ENCODE data around the gene IGFL2. TPM values are rescaled to one million over a fixed set of nuclear protein-coding genes. Genes with fewer than 3 reads are reported as not detected.
"Not testable (repeated sequence)": the region's sequence is repeated elsewhere in the genome, so short reads cannot be mapped to it uniquely, and the experiment has no call there.

Gene IGFL2
- total RNA-seq (2021) (1.0 TPM in 1 of 2 replicates, not detected in the other), Bru-seq, nascent RNA (percentile 22 among the genes with signal in this experiment), BruChase-seq, experiment 1, labeled RNA remaining after a 2-hour chase (percentile 33 among the genes with signal in this experiment), BruChase-seq, experiment 2, labeled RNA remaining after a 6-hour chase (percentile 59 among the genes with signal in this experiment)
- long read RNA-seq: 0 reads

GRCh38 chr19:46147791-46148288, at the start of gene IGFL2:
Gene IGFL2 (plus strand): TSS chr19:46148238. CDS start chr19:46148279, 41 bp downstream.
- Histone ChIP-seq H3K4me3 (no peak within 1 kb of the TSS), H2AFZ (no peak within 1 kb of the TSS), H3K9me2 (ENCODE audit: insufficient read depth) (no peaks in the 10 kb centered on the region), H3K36me3 (ENCODE audit: low read depth) (no peaks in the 10 kb centered on the region), H3K79me2 (ENCODE audit: low read depth) (no peaks in the 10 kb centered on the region), H3F3A (ENCODE audit: insufficient read depth, low read depth) (no peaks in the 10 kb centered on the region), H3K4me1 (replicated peaks; ENCODE audit: insufficient read depth) (0 out of 2 replicates have a peak, but pooled peaks cover 6% of the 10 kb centered on the region), H3K9me3 (ENCODE audit: insufficient read depth, low read depth) (no peaks in the 10 kb centered on the region; the same call in 1 of the 2 replicates), H3K27ac (no peak within 1 kb of the TSS), H4K20me1 (ENCODE audit: insufficient read depth) (no peaks in the 10 kb centered on the region), H3K27me3 (ENCODE audit: insufficient read depth, low read depth) (no peaks in the 10 kb centered on the region), H3K4me2 (no peak within 1 kb of the TSS)
- DNase-seq: peak in 1 of 2 experiments; percentile 14
- ChIA-PET CTCF (no interaction called here), POLR2A (ENCODE audit: unreplicated experiment) (interaction anchor here (0.6 kb wide), 1 partner anchor 399 kb away, joined by 4 read pairs; no protein-coding TSS in a partner anchor)
- intact Hi-C loops (cut with micrococcal nuclease; ENCODE audit: unreplicated experiment): no loop called here
- TF ChIP-seq CTCF (conservative IDR thresholded peaks at IDR 0.05): no peak
- TF ChIP-seq EZH2 (IDR thresholded peaks at IDR 0.05; ENCODE audit: low read depth): no peak
- BruUV-seq (replicated peaks): no TSS peak

- Histone ChIP-seq H3K36me3 (ENCODE audit: low read depth) (no peaks in the 10 kb centered on the region), H2AFZ (no peak overlapping the region), H3F3A (ENCODE audit: insufficient read depth, low read depth) (no peaks in the 10 kb centered on the region), H3K27ac (no peak overlapping the region), H3K79me2 (ENCODE audit: low read depth) (no peaks in the 10 kb centered on the region), H3K4me1 (replicated peaks; ENCODE audit: insufficient read depth) (0 out of 2 replicates have a peak, but pooled peaks cover 7% of the 10 kb centered on the region), H3K4me2 (no peak overlapping the region), H3K9me2 (ENCODE audit: insufficient read depth) (no peaks in the 10 kb centered on the region), H3K4me3 (no peak overlapping the region), H3K9me3 (ENCODE audit: insufficient read depth, low read depth) (no peaks in the 10 kb centered on the region; the same call in 1 of the 2 replicates), H3K27me3 (ENCODE audit: insufficient read depth, low read depth) (no peaks in the 10 kb centered on the region; the same call in 1 of the 2 replicates), H4K20me1 (ENCODE audit: insufficient read depth) (no peaks in the 10 kb centered on the region)
- BruUV-seq (replicated peaks): no TSS peak
- intact Hi-C loops (cut with micrococcal nuclease; ENCODE audit: unreplicated experiment): no loop called here
- POLR2A ChIA-PET (ENCODE audit: unreplicated experiment): no interaction called here
- no peak for DNase-seq
- CTCF ChIA-PET: no interaction called here
- TF ChIP-seq CTCF (conservative IDR thresholded peaks at IDR 0.05) (no peak), EZH2 (IDR thresholded peaks at IDR 0.05; ENCODE audit: low read depth) (no peak)
Observed at GRCh38 chr19:46100344-46100743, 47.7 kb upstream of the IGFL2 start.

GRCh38 chr19:46101293-46101692, 46.7 kb upstream of the IGFL2 start:
- no peak for DNase-seq

GRCh38 chr19:46102333-46102732, 45.7 kb upstream of the IGFL2 start:
- H2AFZ ChIP-seq; DNase-seq; H3K4me1 ChIP-seq (replicated peaks; ENCODE audit: insufficient read depth); intact Hi-C loops (cut with micrococcal nuclease; ENCODE audit: unreplicated experiment); H3K9me3 ChIP-seq (ENCODE audit: insufficient read depth, low read depth); H3K9me2 ChIP-seq (ENCODE audit: insufficient read depth); BruUV-seq (replicated peaks); H3K79me2 ChIP-seq (ENCODE audit: low read depth); H3K4me3 ChIP-seq; H3K36me3 ChIP-seq (ENCODE audit: low read depth); H3K27me3 ChIP-seq (ENCODE audit: insufficient read depth, low read depth); CTCF ChIA-PET; H3K27ac ChIP-seq; H4K20me1 ChIP-seq (ENCODE audit: insufficient read depth); H3K4me2 ChIP-seq; POLR2A ChIA-PET (ENCODE audit: unreplicated experiment); H3F3A ChIP-seq (ENCODE audit: insufficient read depth, low read depth): not testable (repeated sequence)

More at GRCh38 chr19:46101293-46101692, 46.7 kb upstream of the IGFL2 start:
- Histone ChIP-seq H3K27me3 (ENCODE audit: insufficient read depth, low read depth) (no peaks in the 10 kb centered on the region; the same call in 1 of the 2 replicates), H3K27ac (no peak overlapping the region), H3K4me2 (no peak overlapping the region), H3F3A (ENCODE audit: insufficient read depth, low read depth) (no peaks in the 10 kb centered on the region), H3K79me2 (ENCODE audit: low read depth) (no peaks in the 10 kb centered on the region), H3K9me2 (ENCODE audit: insufficient read depth) (no peaks in the 10 kb centered on the region), H3K4me1 (replicated peaks; ENCODE audit: insufficient read depth) (0 out of 2 replicates have a peak, but pooled peaks cover 7% of the 10 kb centered on the region), H3K4me3 (no peak overlapping the region), H2AFZ (no peak overlapping the region), H3K36me3 (ENCODE audit: low read depth) (no peaks in the 10 kb centered on the region), H4K20me1 (ENCODE audit: insufficient read depth) (no peaks in the 10 kb centered on the region), H3K9me3 (ENCODE audit: insufficient read depth, low read depth) (no peaks in the 10 kb centered on the region; the same call in 1 of the 2 replicates)
- POLR2A ChIA-PET (ENCODE audit: unreplicated experiment): no interaction called here
- TF ChIP-seq EZH2 (IDR thresholded peaks at IDR 0.05; ENCODE audit: low read depth): no peak
- no peak for TF ChIP-seq CTCF (conservative IDR thresholded peaks at IDR 0.05)
- intact Hi-C loops (cut with micrococcal nuclease; ENCODE audit: unreplicated experiment): no loop called here
- no TSS peak for BruUV-seq (replicated peaks)
- CTCF ChIA-PET: no interaction called here
